Measurements from ENCODE around the gene PNLIPRP1.

PNLIPRP1 gene

DNA sequence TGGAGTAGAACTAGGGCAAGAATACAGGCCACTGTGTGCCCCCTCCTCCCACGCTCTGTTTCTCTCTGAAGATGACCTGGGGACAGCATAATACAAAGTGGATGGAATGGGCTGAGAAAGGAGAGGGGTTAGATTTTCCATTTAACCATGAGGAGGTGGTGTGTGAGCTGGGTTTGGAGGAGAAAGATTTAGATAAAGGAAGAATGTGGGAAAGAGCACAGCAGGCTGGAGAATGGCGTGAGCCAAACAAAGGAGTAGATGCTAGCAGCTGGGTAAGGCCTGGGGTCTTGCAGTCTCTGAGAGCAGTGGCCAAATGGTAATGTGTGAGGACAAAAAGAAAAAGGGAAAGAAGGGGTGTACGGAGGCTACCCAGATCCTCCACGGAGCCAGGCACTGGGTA, 38.6 kb downstream of the PNLIPRP1 start:
- DNase-seq (ENCODE audit: low read depth in 2 of 3, low spot score in 2 of 3) = no peak

DNA sequence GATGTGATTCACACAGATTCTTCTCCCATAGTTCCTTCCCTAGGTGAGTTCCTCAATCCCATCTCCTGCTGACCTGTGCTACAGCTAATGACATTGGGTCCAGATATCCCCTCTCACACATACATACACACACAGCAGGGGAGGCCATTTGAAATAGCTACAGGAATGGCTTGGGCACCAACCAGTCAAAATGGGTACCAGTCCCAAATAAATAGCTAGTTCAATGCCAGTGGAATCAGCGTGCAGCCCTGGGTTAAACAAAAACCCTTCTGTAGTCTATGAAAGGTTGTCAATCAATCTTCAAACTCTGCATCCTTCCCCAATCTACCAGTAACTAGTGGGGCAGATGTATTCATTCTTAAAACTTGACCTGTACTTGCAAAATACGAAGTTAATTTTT, 39.3 kb downstream of the PNLIPRP1 start:
- no peak for DNase-seq (ENCODE audit: low read depth in 2 of 3, low spot score in 2 of 3)

DNA sequence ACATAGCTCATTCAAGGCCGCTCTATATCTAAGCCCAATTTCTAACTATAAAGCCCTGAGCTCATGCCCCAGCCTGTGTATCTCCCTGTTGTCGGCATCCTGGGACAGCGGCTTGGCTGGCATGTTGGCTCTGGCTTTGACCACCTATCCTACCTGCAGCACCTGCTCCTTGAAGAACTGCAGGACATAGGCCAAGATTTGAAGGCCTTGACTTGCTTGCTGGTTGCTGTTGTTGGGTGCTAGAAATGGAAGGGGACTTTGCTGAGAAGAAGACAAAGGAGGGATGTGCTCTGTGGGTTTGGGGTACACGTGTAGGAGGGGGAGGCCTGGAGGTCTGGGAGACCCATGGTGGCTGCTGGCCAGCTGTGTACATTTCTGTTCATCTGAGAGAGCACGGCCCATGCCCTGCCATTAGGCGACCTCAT, 41.1 kb downstream of the PNLIPRP1 start:
- DNase-seq (ENCODE audit: low read depth in 2 of 3, low spot score in 2 of 3) = no peak

DNA sequence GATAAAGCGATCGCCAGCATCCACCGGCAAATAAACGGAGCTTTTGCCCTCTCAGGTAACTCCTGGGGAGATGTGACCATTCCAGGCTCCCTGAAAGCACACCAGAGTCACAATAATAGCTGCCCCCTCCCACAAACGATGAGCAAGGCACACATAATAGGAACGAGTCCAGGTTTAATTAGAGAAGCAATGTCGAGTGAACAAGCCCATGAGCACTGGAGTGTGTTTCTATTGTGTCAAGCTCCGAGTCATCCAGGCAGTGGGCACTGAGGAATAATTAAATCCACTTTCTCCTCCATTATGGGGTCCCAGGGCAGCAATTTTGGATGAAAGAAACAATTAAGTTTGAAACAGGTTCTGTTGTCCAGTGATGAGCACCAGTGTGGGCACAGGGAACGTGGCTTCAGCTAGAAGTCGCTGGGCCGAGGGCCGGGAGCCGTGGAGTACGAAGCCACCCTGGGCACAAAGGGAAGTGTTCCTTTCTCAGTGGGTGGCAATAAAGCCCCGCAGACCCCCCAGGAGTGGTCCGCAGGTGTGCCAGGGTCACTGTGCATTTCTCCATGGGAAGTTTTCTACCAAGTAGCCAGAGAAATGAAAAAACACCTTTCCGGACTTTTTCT, 41.9 kb downstream of the PNLIPRP1 start:
- no peak for DNase-seq (ENCODE audit: low read depth in 2 of 3, low spot score in 2 of 3)

DNA sequence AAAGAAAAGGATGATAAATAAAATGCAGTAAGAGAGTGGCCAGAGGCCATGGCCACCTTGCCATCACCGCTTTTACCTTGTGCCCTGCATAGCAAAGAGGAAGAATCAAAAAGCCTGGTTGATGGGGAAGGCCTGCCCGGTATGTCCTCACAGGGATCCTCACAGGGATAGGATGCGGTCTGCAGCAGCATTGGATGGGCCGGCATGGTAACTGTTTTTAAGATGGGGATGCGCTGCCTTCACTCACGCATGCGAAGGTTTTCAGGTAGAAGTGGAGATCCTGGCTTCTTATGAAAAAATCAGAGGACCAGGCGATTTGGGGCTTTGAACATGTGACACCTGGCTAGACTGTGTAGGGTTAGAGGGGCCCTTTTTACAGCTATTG, 42.4 kb downstream of the PNLIPRP1 start:
- no peak for DNase-seq (ENCODE audit: low read depth in 2 of 3, low spot score in 2 of 3)

DNA sequence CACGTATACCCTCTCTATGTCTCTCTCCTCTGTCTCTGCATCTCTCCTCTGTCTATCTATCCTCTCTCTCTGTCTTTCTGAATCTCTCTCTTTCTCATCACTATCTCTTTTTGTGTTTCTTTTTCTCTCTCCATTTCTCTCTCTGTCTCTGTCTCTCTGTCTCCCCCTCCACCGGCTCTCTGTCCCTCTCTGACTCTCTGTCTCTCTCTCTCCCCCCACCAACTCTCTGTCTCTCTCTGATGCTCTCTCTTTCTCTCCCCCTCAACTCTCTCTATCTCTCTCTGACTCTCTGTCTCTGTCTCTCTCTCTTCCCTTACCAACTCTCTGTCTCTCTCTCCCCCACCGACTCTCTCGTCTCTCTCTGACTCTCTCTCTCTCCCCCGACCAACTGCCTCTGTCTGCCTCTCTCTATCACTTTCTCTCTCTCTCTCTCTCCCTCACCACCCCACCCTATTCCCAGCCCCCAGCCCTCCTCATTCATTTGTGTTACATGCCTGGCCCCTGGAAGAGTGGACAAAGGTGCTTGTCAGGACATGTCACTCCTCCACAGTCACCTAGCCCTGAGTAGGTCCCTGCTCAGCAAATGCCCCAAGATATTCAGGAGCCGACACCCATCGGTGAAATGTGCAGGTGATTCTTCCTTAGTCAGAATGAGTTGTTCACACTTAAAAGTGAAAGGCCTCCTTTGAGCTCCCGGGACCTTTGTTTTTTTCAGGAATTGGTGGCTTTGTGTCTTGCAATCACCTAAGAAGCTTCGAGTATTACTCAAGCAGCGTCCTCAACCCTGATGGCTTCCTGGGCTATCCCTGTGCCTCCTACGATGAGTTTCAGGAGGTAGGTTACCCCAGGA, 43.6 kb downstream of the PNLIPRP1 start:
- DNase-seq (ENCODE audit: low read depth in 2 of 3, low spot score in 2 of 3) = no peak

DNA sequence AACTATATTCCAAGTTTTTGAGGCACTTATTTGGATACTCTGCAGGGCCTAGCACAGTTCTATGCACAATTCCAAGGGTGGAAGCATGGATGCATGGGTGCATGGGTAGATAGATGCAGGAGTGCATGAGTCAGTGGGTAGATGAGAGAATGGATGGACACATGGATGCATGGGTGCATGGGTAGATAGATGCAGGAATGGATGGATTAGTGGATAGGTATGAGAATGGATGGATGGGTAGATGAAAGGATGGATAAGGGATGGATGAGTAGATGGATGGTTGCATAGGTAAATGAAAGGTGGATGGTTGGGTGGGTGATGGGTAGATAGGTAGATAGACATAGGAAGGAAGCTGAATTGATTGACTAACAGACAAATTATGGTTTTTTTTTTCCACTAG, 45.6 kb downstream of the PNLIPRP1 start:
- no peak for DNase-seq (ENCODE audit: low read depth in 2 of 3, low spot score in 2 of 3)

DNA sequence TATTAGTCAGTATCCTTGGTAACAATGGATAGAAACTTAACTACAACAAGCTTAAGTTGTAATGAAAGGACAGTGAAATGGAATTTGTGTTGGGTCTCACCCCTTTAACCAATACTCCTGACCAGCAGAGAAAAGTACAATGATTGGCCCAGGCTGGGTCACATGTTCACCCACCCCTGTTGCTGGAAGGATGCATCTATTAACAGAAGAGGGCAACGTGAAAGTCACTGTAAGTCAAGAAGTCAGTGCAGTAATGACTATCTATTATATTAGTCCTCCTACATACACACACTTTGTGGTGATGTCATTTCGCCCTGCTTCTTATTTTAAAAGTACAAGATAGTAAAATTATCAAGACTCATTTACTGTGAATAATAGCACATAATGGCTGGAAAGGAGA, 46.2 kb downstream of the PNLIPRP1 start:
- no peak for DNase-seq (ENCODE audit: low read depth in 2 of 3, low spot score in 2 of 3)

DNA sequence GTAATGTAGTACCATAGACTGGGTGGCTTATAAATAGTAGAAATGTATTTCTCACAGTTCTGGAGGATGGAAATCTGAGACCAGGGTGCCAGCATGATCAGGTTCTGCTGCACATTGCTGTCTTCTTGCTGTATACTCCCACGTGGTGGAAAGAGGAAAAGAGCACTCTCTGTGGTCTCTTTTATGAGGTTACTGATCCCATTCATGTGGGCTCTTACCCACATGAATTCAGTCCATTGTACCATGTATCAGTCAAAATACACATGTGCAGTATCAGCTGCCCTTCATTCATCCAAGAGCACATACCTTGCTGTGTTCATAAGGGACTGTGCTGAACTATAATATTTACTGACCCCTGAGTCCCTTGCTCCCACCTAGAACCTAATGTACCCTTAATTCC, 47.1 kb downstream of the PNLIPRP1 start:
- no peak for DNase-seq (ENCODE audit: low read depth in 2 of 3, low spot score in 2 of 3)

DNA sequence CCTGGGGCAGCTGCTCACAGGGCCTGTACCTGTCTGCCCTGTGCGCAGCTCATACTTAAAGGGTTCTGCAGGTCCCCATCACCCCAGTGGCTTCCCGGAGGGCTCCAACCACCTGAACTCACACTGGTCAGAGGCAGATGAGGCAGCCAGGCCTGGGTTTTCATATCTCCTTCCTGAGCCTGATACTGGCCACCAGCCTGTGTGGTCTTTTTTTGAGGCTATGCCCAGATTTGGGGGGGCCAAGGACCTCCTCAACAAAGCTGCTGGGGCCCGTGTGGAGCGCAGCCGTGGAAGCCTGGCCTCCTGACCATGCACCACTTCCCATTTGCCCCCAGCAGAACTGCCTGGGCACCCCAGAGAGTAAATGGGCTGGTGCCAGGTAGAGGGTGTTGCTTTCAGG, 55.7 kb downstream of the PNLIPRP1 start:
- no peak for DNase-seq (ENCODE audit: low read depth in 2 of 3, low spot score in 2 of 3)

DNA sequence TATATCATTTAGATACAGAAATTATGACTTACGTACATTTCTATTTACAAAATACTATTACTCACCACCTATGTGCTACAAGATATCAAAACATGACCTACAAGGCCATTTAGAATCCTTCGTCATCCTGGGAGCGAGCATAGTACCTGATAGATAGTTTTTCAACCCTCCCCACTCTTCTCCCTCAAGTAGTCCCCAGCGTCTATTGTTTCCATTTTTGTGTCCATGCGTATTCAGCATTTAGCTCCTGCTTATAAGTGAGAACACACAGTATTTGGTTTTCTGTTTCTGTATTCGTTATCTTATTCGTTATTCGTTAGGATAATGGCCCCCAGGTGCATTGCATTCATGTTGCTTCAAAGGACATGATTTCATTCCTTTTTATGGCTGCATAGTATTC, 58.1 kb downstream of the PNLIPRP1 start:
- no peak for DNase-seq (ENCODE audit: low read depth in 2 of 3, low spot score in 2 of 3)

DNA sequence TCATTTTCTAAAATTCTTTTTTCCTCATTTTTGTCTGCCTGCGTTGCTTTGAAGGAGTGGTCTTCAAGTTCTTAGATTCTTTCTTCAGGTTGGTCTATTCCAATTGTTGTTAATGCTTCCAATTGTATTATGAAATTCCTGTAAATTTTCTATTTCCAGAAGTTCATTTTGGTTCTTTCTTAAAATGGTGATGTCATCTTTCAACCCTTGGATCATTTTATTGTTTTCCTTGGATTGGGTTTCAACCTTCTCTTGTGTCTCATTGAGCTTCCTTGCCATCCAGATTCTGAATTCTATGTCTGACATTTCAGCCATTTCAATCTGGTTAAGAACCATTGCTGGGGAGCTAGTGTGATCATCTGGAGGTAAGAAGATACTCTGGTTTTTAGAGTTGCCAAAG, 63.1 kb downstream of the PNLIPRP1 start:
- no peak for DNase-seq (ENCODE audit: low read depth in 2 of 3, low spot score in 2 of 3)

DNA sequence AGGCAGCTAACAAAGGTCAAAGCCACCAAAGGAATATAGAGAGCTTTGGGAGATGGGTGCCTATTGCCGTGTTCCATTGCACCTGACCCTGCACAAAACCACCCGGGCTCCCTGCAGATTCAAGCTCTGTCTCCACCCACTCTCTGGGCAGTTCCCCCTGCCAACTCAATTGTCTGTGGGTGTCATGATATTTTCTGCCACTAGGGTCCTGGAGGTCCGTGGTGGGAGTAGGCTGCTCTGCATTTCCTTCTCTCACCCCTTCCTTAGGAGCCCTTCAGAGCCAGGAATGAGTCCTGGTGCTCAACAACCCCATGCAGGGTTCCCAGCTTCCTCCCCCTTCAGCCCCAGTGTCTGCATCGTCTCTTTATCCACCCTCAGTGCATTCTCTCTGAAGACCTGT, 64.1 kb downstream of the PNLIPRP1 start:
- no peak for DNase-seq (ENCODE audit: low read depth in 2 of 3, low spot score in 2 of 3)

DNA sequence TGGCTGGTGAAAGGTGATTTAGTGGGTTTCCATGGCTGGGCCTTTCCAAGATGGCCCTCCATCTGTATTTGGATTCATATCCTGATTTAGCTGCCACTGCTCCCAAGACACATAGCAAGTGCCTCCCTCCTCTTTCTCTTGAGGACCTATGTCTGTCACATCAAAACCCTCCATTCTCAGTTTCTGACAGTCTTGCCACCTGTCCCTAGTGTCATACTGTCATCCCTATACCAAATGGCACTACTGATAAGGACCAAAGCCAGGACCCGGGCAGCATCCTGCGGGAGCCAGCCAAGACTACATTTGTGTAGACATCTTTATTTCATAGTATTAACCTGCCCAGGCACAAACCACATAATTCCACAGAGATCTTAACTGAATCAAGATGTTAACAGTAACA, 64.8 kb downstream of the PNLIPRP1 start:
- DNase-seq (ENCODE audit: low read depth in 2 of 3, low spot score in 2 of 3) = no peak

DNA sequence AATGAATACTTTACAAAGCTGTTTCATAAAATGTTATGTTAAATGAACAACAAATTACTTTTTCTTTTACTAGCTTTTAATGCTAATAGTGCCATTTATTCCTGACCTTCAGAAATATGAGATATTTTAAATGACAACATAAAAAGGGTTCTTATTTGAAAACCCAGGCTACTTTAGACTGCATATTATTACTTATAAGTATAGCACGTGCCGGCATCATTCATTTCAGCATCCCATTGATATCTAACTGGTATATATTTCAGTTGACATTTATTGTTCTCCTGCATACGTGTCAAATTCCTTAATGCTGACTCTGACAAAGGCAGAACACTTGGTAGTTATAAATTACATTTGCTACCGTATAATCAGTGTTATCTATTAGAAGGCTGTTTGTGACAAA, 65.3 kb downstream of the PNLIPRP1 start:
- DNase-seq (ENCODE audit: low read depth in 2 of 3, low spot score in 2 of 3) = no peak

DNA sequence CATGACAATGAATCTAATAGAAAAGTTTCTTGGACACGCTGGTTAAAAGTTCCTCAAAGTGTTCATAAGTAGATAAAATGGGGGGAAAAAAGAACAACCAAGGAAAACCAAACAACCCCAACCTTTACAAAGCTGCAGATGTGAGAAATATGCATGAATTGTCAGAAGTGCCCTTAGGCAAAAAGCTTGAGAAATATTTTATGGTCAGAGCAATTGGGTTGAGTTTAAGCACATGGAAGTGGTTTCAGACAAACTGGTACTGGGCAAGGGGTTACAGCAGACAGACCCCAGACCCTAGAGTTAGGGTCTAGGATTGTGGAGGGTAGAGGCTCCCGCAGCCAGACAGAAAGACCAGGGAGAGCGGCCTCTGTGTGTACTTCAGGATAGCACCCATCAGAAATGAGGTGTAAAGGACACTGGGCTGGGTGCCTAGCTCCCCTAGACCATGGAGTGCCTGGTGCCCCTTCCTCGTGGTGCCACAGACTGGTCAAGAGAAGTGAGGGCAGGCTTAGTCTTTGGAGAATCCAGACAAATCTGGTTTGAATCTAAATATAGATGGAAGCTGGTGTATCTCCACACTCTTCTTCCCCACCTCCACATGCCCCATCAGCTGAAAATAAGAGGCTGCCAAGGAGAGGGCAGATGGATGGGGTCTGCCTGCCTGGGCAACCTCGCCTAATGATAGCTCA, 67.2 kb downstream of the PNLIPRP1 start:
- DNase-seq (ENCODE audit: low read depth in 2 of 3, low spot score in 2 of 3) = no peak
